Measurements from ENCODE around the gene KPNA6.

Gene KPNA6

DNA sequence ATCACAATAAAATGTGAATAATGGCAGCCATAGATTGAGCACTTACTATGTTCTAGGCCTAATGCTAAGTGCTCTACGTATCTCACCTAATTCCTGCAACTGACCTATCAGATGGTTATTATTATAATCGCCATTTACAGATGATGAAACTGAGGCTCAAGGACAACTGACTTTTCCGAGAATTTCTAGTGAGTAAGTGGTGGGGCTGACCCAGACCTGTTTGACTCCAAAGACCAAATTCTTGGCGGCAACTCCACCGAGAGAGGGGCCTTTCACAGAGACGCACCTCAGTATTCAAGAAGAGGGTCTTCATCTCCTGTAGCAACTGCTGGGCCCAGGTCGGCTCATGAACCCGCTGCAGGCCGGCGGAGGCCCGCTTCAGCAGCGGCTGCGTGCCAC, 113.7 kb downstream of the KPNA6 start:
- no peak for DNase-seq

DNA sequence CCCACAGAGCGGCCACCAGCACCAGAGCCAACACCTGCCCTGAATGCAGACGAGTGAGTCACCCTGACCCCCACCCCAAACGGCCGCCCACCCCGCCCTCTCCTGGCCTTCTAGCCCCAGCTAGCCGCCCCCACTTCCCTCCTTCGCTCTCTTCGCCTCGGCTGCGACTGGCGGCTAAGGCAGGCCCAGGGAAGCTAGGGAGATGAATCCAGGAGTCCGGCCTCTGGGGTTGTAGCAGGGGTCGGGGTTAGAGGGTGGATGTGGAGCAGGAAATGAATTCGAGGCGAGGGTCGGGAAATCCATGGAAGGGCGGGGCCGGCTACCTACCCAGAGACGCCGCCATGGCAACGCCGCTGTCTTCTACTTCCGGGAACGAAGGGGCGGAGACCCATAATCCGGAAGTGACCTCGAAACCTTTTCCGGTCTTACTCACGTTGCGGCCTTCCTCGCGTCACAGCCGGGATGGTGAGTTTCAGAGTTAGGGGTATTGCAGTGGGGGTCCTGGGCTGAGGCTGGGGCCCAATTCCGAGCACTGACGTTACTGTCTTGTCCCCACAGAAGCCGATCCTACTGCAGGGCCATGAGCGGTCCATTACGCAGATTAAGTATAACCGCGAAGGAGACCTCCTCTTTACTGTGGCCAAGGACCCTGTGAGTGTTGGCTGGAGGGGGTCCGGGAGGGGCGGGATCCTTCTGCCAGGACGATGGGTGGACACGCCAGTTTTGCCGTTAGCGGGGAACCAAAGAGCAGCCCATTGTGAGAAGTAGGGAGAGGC, 114.3 kb downstream of the KPNA6 start, which contains the start of the genes EIF3I and TMEM234:
Gene EIF3I (plus strand): TSS at position 428 of the 776 bp plus-strand sequence. CDS start 35 bp downstream, at position 463.
Gene TMEM234 (minus strand): TSS at position 374 of the 776 bp plus-strand sequence. CDS start 31 bp downstream, at position 343.
- DNase-seq, result peak; percentile 90

GRCh38 chr1:32223683-32224082, 115.8 kb downstream of the KPNA6 start:
- no peak for DNase-seq

DNA sequence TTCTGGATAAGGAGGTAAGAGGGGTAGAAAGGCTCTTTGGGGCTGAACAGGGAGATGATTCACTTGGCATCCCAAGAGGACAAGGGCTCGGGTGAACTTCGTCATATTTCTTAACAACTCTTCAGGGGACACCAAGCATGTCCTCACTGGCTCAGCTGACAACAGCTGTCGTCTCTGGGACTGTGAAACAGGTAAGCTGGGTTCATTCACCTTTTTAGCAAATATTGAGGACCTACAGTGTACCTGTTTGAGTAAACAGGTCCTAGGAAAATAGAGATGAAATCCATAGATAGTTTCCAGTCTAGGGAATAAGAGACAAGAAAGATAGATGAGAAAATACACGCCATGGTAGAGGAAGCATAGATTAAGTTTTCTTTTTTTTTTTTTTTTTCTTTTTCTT, 116.4 kb downstream of the KPNA6 start:
- no peak for DNase-seq
